ENCODE results near the gene EMILIN2. TPM values are rescaled to one million over a fixed set of nuclear protein-coding genes. Genes with fewer than 3 reads are reported as not detected.
A peak's percentile ranks its signal among the peaks of the same experiment; 100 is the strongest.

Gene EMILIN2
- total and polyA plus RNA-seq, 4 donors: 13.5 to 63.2 (median 36.0) TPM

GRCh38 chr18:2869207-2869606 lies 22.4 kb downstream of the EMILIN2 start:
- 80 to 82% methylated on average over 2 of the region's 2 CpGs for WGBS, 2 donors
- Histone ChIP-seq H3K4me3 (no peak overlapping the region), H3K27me3 (ENCODE audit: control insufficient read depth in 3 of 3, insufficient read depth in 3 of 3, low read length in 2 of 3) (no peaks in the 10 kb centered on the region), H3K36me3 (ENCODE audit: control insufficient read depth in 4 of 4, insufficient read depth in 4 of 4, low read length in 4 of 4) (no peaks in the 10 kb centered on the region), H3K9me3 (ENCODE audit: control insufficient read depth in 4 of 4, insufficient read depth in 3 of 4, low read length in 3 of 4) (no peaks in the 10 kb centered on the region), H3K4me1 (ENCODE audit: control insufficient read depth in 5 of 5, insufficient read depth in 5 of 5, low read length in 5 of 5) (no peaks in the 10 kb centered on the region), H3K27ac (ENCODE audit: low read depth in 1 of 2, low read length in 1 of 2) (no peak overlapping the region), H3K9ac (ENCODE audit: insufficient read depth in 1 of 2, low read length in 2 of 2) (no peak overlapping the region)
- ATAC-seq (ENCODE audit: insufficient read depth, low FRiP score) (no peak), DNase-seq (no peak)
- TF ChIP-seq CTCF (IDR thresholded peaks at IDR 0.05; ENCODE audit: control extremely low read depth, extremely low read depth): no peak

- Histone ChIP-seq H3K4me3 (no peak overlapping the region), H3K27ac (ENCODE audit: low read depth in 1 of 2, low read length in 1 of 2) (no peak overlapping the region), H3K27me3 (ENCODE audit: control insufficient read depth in 3 of 3, insufficient read depth in 3 of 3, low read length in 2 of 3) (no peaks in the 10 kb centered on the region), H3K4me1 (ENCODE audit: control insufficient read depth in 5 of 5, insufficient read depth in 5 of 5, low read length in 5 of 5) (peaks cover 0 to 5% (median 0%) of the 10 kb centered on the region in 5 donors), H3K9me3 (ENCODE audit: control insufficient read depth in 4 of 4, insufficient read depth in 3 of 4, low read length in 3 of 4) (no peaks in the 10 kb centered on the region), H3K9ac (ENCODE audit: insufficient read depth in 1 of 2, low read length in 2 of 2) (no peak overlapping the region), H3K36me3 (ENCODE audit: control insufficient read depth in 4 of 4, insufficient read depth in 4 of 4, low read length in 4 of 4) (no peaks in the 10 kb centered on the region)
- TF ChIP-seq CTCF (IDR thresholded peaks at IDR 0.05; ENCODE audit: control extremely low read depth, extremely low read depth): no peak
- 87 to 89% methylated on average over 8 of the region's 8 CpGs for WGBS, 2 donors
- ATAC-seq (ENCODE audit: insufficient read depth, low FRiP score) (no peak), DNase-seq (no peak)
Measured at GRCh38 chr18:2871111-2871720, 24.4 kb downstream of the EMILIN2 start.

GRCh38 chr18:2872095-2872494 lies 25.3 kb downstream of the EMILIN2 start:
- ATAC-seq (ENCODE audit: insufficient read depth, low FRiP score): no peak
- H3K9ac ChIP-seq (ENCODE audit: insufficient read depth in 1 of 2, low read length in 2 of 2): no peak overlapping the region
- H3K27ac ChIP-seq (ENCODE audit: low read depth in 1 of 2, low read length in 1 of 2): peak overlapping the region in 1 of 2 donors; percentile 24
- H3K4me3 ChIP-seq: no peak overlapping the region
- no peaks in the 10 kb centered on the region for H3K36me3 ChIP-seq (ENCODE audit: control insufficient read depth in 4 of 4, insufficient read depth in 4 of 4, low read length in 4 of 4)
- TF ChIP-seq CTCF (IDR thresholded peaks at IDR 0.05; ENCODE audit: control extremely low read depth, extremely low read depth): no peak
- DNase-seq: no peak
- 94% methylated on average over 6 of the region's 6 CpGs for WGBS, 2 donors
- no peaks in the 10 kb centered on the region for H3K27me3 ChIP-seq (ENCODE audit: control insufficient read depth in 3 of 3, insufficient read depth in 3 of 3, low read length in 2 of 3)
- H3K9me3 ChIP-seq (ENCODE audit: control insufficient read depth in 4 of 4, insufficient read depth in 3 of 4, low read length in 3 of 4): no peaks in the 10 kb centered on the region
- peaks cover 0 to 5% (median 0%) of the 10 kb centered on the region in 5 donors for H3K4me1 ChIP-seq (ENCODE audit: control insufficient read depth in 5 of 5, insufficient read depth in 5 of 5, low read length in 5 of 5)

GRCh38 chr18:2874765-2875164 lies 28.0 kb downstream of the EMILIN2 start:
- Histone ChIP-seq H3K36me3 (ENCODE audit: control insufficient read depth in 4 of 4, insufficient read depth in 4 of 4, low read length in 4 of 4) (no peaks in the 10 kb centered on the region), H3K4me1 (ENCODE audit: control insufficient read depth in 5 of 5, insufficient read depth in 5 of 5, low read length in 5 of 5) (peaks cover 0 to 5% (median 0%) of the 10 kb centered on the region in 5 donors), H3K27me3 (ENCODE audit: control insufficient read depth in 3 of 3, insufficient read depth in 3 of 3, low read length in 2 of 3) (no peaks in the 10 kb centered on the region), H3K9ac (ENCODE audit: insufficient read depth in 1 of 2, low read length in 2 of 2) (no peak overlapping the region), H3K27ac (ENCODE audit: low read depth in 1 of 2, low read length in 1 of 2) (peak overlapping the region in 1 of 2 donors; percentile 57), H3K9me3 (ENCODE audit: control insufficient read depth in 4 of 4, insufficient read depth in 3 of 4, low read length in 3 of 4) (no peaks in the 10 kb centered on the region), H3K4me3 (no peak overlapping the region)
- WGBS, 2 donors: 80 to 88% methylated on average over 7 of the region's 7 CpGs
- DNase-seq: no peak
- no peak for ATAC-seq (ENCODE audit: insufficient read depth, low FRiP score)
- TF ChIP-seq CTCF (IDR thresholded peaks at IDR 0.05; ENCODE audit: control extremely low read depth, extremely low read depth): no peak

All from lung (tissue), 12 donors.